ENCODE measurements around the gene IL24. TPM values are rescaled to one million over a fixed set of nuclear protein-coding genes. Genes with fewer than 3 reads are reported as not detected.

The IL24 gene
- total RNA-seq, 1 experiment from 2014 or later = not detected

- TF ChIP-seq ZBTB33 (IDR thresholded peaks at IDR 0.05; ENCODE audit: extremely low read depth, insufficient replicate concordance, low read length) = no peak
- TF ChIP-seq ZNF274 (IDR thresholded peaks at IDR 0.05; ENCODE audit: low read depth, low read length) = no peak
Measured at GRCh38 chr1:206868264-206868663, 29.0 kb upstream of the IL24 start (continued).

GRCh38 chr1:206872139-206872538 lies 25.1 kb upstream of the IL24 start:
- no peak for ATAC-seq
- no TSS peak for BruUV-seq (replicated peaks)

More at GRCh38 chr1:206872139-206872538, 25.1 kb upstream of the IL24 start:
- no peak for DNase-seq (ENCODE audit: low read depth, low spot score)
- Histone ChIP-seq H3K4me3 (replicated peaks in 1 of 2; ENCODE audit: low read depth in 1 of 2, low read length in 2 of 2) (no peak overlapping the region), H3K4me1 (ENCODE audit: control insufficient read depth in 1 of 2, insufficient read depth in 2 of 2, low read length in 2 of 2) (no peaks in the 10 kb centered on the region), H3K36me3 (ENCODE audit: control insufficient read depth in 1 of 2, insufficient read depth in 2 of 2, low read length in 2 of 2) (no peaks in the 10 kb centered on the region), H3K27me3 (ENCODE audit: insufficient read depth, low read length) (no peaks in the 10 kb centered on the region), H3K4me2 (ENCODE audit: low read length) (no peak overlapping the region), H3K9ac (ENCODE audit: low read length) (no peak overlapping the region), H4K20me1 (ENCODE audit: insufficient read depth) (no peaks in the 10 kb centered on the region), H3K9me2 (ENCODE audit: insufficient read depth) (no peaks in the 10 kb centered on the region), H2AFZ (ENCODE audit: low read depth, low read length, poor library complexity, severe bottlenecking) (no peak overlapping the region), H3K27ac (ENCODE audit: low read depth, low read length) (no peak overlapping the region), H3K9me3 (ENCODE audit: control insufficient read depth in 1 of 2, insufficient read depth in 1 of 2, low read depth in 1 of 2, low read length in 2 of 2) (peaks cover 0 to 4% of the 10 kb centered on the region in 2 experiments; a peak in 1 of 4 replicates), H3K79me2 (ENCODE audit: insufficient read depth, low read length) (no peaks in the 10 kb centered on the region)
- POLR2A ChIA-PET = no interaction called here
- intact Hi-C loops (cut with micrococcal nuclease) = no loop called here
- CTCF ChIA-PET = no interaction called here
- RAD21 ChIA-PET (ENCODE audit: low non-redundant PET in 1 of 2, low total read pairs in 2 of 2, uncharacterized antibody in 2 of 2, unreplicated experiment in 2 of 2) = no interaction called here
- TF ChIP-seq ELF1 (IDR thresholded peaks at IDR 0.05; ENCODE audit: borderline replicate concordance, low read depth) (no peak), EZH2 (IDR thresholded peaks at IDR 0.05) (no peak), RAD21 (IDR thresholded peaks at IDR 0.05; ENCODE audit: low read depth) (no peak), ATF3 (IDR thresholded peaks at IDR 0.05) (no peak)
